Transverse colon (tissue), 4 donors: Measurements from ENCODE around the gene ATR. TPM values are rescaled to one million over a fixed set of nuclear protein-coding genes. Genes with fewer than 3 reads are reported as not detected.

Source experiments
- DNase-seq: peaks from one replicate; pipeline ENCODE4 v3.0.0-alpha.2; 2019
- H3K27ac ChIP-seq, 4 donors: fragments of 200-600 bp; sonication (generic); 2 replicates each; pipeline ENCODE4 v1.5.1; 2016 to 2018; ENCODE audit warnings: inconsistent platforms in 4 of 4
- H3K27me3 ChIP-seq: fragments of 200-600 bp; sonication (generic); 2 replicates; pipeline ENCODE4 v1.5.1; 2017; ENCODE audit warnings: inconsistent platforms
- H3K36me3 ChIP-seq, 4 donors: fragments of 200-600 bp; sonication (generic); 2 replicates each; pipeline ENCODE4 v1.5.1; 2017 to 2019; ENCODE audit warnings: inconsistent platforms in 4 of 4
- H3K4me1 ChIP-seq, 4 donors: fragments of 200-600 bp; sonication (generic); 2 replicates each; pipeline ENCODE4 v1.5.1; 2017 to 2020; ENCODE audit warnings: inconsistent platforms in 4 of 4
- H3K4me3 ChIP-seq, 4 donors: fragments of 200-600 bp; sonication (generic); 1 replicate in 1 of 4; 2 replicates in 3 of 4; pipeline versions ENCODE4 v1.5.1 to v1.6.1; 2017 to 2019; ENCODE audit warnings: inconsistent platforms in 4 of 4
- H3K9me3 ChIP-seq, 2 donors: fragments of 200-600 bp; sonication (generic); 2 replicates each; pipeline ENCODE4 v1.5.1; 2017 to 2019; ENCODE audit warnings: inconsistent platforms in 2 of 2
- EP300 ChIP-seq: sonication (generic); formaldehyde crosslinking; IDR thresholded peaks from one replicate; pipeline ENCODE4 v1.6.1; 2017; ENCODE audit warnings: antibody characterized with exemption, low read depth
- POLR2A ChIP-seq: fragments of 450-650 bp; IDR thresholded peaks from one replicate; pipeline ENCODE4 v1.6.1; 2016; ENCODE audit warnings: antibody characterized with exemption, mild to moderate bottlenecking, moderate library complexity
- POLR2AphosphoS5 ChIP-seq, 3 donors: sonication (generic); formaldehyde crosslinking; IDR thresholded peaks; one replicate each; pipeline ENCODE4 v1.6.1; 2016; ENCODE audit warnings: antibody characterized with exemption in 3 of 3
- WGBS, 2 donors: methylation state at CpG; one replicate each; pipeline ENCODE4 v1.1.5; 2018; ENCODE audit warnings: low coverage in 1 of 2; 5-methylcytosine and 5-hydroxymethylcytosine counted together
- in situ Hi-C, 4 donors: fragments of 200-750 bp; cut with MboI; loops; one replicate each; pipeline versions ENCODE4 v1.15.0 to v1.15.1; 2017; ENCODE audit warnings: low sequenced_read_pairs in 3 of 4, low pct_ligation_motif_present in 1 of 4, low pct_unique_long_range_greater_than_20kb in 1 of 4
- intact Hi-C: fragments of 100-400 bp; cut with DNase I; formaldehyde crosslinking; loops from one replicate; pipeline ENCODE4 v1.15.1; 2023; ENCODE audit warnings: low total_unique reads
- total RNA-seq, 4 donors: library from RNA; depleted of rRNA; stranded (reverse); fragments of >200 nt; gene quantifications; one replicate each; pipeline ENCODE4 v1.1.0, GENCODE V29; 2016
- TF ChIP-seq, protein P1 (sequence below), 5 experiments: fragments of 200-600 bp in 3 of 5; fragments of 450-650 bp in 2 of 5; sonication (generic) in 3 of 5; IDR thresholded peaks; 1 replicate in 2 of 5; 2 replicates in 3 of 5; pipeline ENCODE4 v1.5.1; 2016 to 2017; ENCODE audit warnings: antibody characterized with exemption in 5 of 5, inconsistent platforms in 3 of 5, mild to moderate bottlenecking in 2 of 5, moderate library complexity in 1 of 5

The ATR gene
- total RNA-seq, 4 donors from 2014 or later = 22.4 to 37.8 (median 25.3) TPM

DNA sequence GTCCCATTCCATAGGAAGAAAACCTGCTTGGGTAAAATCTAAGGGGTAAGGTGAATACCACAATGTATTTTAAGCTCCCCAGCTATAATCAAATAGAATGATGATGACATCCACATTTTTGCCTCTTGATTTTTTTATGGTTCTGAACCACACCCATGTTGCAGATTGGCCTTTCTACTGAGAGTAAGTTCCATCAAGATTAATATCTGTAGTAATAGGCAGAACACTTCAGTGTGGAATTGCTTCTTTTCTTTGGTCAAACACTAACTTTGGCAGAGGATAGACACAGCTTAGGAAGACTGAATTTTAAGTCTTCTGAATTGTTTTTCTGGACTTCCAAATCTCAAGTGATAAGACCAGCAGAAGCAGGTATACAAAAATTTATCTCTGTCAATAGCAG, 44.7 kb upstream of the ATR start:
- H3K27ac ChIP-seq = peak overlapping the region; percentile 61 to 83 (median 74)
- H3K27me3 ChIP-seq = no peaks in the 10 kb centered on the region
- no peak for DNase-seq
- H3K36me3 ChIP-seq = no peaks in the 10 kb centered on the region
- H3K4me1 ChIP-seq = peaks cover 17 to 72% (median 36%) of the 10 kb centered on the region in 4 donors
- intact Hi-C loops (no loop called here), in situ Hi-C loops (no loop called here)
- TF ChIP-seq, protein P1, sequence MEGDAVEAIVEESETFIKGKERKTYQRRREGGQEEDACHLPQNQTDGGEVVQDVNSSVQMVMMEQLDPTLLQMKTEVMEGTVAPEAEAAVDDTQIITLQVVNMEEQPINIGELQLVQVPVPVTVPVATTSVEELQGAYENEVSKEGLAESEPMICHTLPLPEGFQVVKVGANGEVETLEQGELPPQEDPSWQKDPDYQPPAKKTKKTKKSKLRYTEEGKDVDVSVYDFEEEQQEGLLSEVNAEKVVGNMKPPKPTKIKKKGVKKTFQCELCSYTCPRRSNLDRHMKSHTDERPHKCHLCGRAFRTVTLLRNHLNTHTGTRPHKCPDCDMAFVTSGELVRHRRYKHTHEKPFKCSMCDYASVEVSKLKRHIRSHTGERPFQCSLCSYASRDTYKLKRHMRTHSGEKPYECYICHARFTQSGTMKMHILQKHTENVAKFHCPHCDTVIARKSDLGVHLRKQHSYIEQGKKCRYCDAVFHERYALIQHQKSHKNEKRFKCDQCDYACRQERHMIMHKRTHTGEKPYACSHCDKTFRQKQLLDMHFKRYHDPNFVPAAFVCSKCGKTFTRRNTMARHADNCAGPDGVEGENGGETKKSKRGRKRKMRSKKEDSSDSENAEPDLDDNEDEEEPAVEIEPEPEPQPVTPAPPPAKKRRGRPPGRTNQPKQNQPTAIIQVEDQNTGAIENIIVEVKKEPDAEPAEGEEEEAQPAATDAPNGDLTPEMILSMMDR (IDR thresholded peaks at IDR 0.05) = no peak
- peak in 2 of 3 donors; percentile 29 to 55 for TF ChIP-seq POLR2AphosphoS5 (IDR thresholded peaks at IDR 0.05)
- peak overlapping the region in 1 of 4 donors; percentile 33 for H3K4me3 ChIP-seq
- no peaks in the 10 kb centered on the region for H3K9me3 ChIP-seq

DNA sequence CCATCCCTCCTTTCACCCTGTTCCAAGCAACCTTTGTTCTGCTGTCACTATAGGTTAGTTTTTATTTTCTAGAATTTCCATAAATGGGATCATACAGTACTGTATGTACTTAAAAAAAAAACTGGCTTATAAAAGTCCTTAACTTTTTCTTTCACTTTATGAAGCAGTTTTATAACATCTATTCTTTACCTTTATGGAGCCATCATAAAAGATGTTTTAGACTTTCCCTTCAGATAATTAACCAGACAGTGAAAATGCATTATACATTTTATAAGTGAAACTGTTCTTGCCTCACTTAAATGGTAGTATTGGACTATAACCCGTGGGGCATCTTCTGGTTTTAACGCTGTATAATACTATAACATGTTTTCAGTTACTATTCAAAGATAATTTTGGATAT, 43.9 kb upstream of the ATR start:
- Histone ChIP-seq H3K9me3 (no peaks in the 10 kb centered on the region), H3K4me3 (peak overlapping the region in 1 of 4 donors; percentile 33), H3K4me1 (peaks cover 17 to 80% (median 42%) of the 10 kb centered on the region in 4 donors), H3K36me3 (no peaks in the 10 kb centered on the region), H3K27ac (peak overlapping the region; percentile 72 to 83 (median 78)), H3K27me3 (no peaks in the 10 kb centered on the region)
- in situ Hi-C loops (no loop called here), intact Hi-C loops (no loop called here)
- WGBS, 2 donors = 45 to 53% methylated on average over 2 of the region's 2 CpGs
- no peak for TF ChIP-seq POLR2A
- TF ChIP-seq POLR2AphosphoS5 (IDR thresholded peaks at IDR 0.05) = peak in 1 of 3 donors; percentile 33
- DNase-seq = no peak

DNA sequence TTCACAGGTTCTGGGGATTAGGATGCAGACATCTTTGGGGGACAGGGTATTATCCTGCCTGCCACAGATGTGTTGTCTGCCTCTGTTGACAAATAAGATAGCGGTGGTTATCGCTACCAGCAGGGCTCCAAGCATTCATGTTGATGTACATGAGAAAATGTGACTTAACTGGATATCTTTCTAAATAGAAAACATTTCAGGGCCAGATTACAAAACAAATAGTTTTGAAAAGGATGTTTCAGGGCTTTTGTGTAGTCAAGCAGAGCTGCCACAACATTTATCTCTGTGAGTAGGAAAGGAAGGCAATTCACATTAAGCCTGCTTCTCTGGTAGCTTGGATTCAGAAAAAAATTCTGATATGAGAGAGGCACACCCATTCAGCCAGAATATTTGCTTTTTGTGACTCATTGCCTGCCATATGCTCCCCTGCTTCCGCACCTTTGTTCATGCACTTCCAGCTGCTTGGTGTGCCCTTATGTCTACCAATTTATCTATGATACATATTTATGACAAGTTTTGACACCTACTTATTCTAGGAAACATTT, 40.5 kb upstream of the ATR start:
- WGBS, 2 donors = 80 to 88% methylated on average over 2 to 3 of the region's 3 CpGs
- H3K27me3 ChIP-seq = no peaks in the 10 kb centered on the region
- peak; percentile 49 for DNase-seq
- no peaks in the 10 kb centered on the region for H3K36me3 ChIP-seq
- no peaks in the 10 kb centered on the region for H3K9me3 ChIP-seq
- intact Hi-C loops = no loop called here
- no peak overlapping the region for H3K4me3 ChIP-seq
- H3K4me1 ChIP-seq = peaks cover 21 to 80% (median 48%) of the 10 kb centered on the region in 4 donors
- TF ChIP-seq POLR2AphosphoS5 (IDR thresholded peaks at IDR 0.05) (peak in 2 of 3 donors; percentile 55 to 70), POLR2A (no peak), EP300 (no peak)
- TF ChIP-seq, protein P1 (IDR thresholded peaks at IDR 0.05) = peak in 1 of 5 experiments; percentile 17
- in situ Hi-C loops = no loop called here
- H3K27ac ChIP-seq = peak overlapping the region; percentile 78 to 83 (median 78)

DNA sequence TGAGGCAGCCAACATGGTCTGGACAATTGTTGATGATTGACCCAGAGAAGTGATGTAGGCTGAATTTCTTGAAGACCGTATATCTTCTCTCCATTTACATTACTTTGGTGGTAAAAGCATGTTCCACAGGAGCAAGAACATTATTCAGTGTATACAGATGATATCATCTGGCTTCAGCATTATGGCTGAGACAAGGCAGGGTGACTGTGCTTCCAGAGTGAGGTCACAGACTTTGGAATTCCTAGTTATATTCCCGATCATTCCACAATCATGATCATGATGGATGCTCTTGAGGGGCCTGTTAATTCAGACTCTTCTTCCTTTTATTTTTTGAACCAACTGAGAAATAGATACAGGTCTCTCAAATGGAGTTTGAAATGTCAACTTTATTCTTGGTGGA, 36.6 kb upstream of the ATR start:
- no peaks in the 10 kb centered on the region for H3K36me3 ChIP-seq
- no peaks in the 10 kb centered on the region for H3K9me3 ChIP-seq
- H3K27ac ChIP-seq = peak overlapping the region; percentile 81 to 87 (median 86)
- peaks cover 16 to 58% (median 34%) of the 10 kb centered on the region in 4 donors for H3K4me1 ChIP-seq
- WGBS, 2 donors = 81 to 86% methylated on average over 1 to 2 of the region's 2 CpGs
- TF ChIP-seq POLR2A = no peak
- intact Hi-C loops (no loop called here), in situ Hi-C loops (no loop called here)
- H3K4me3 ChIP-seq = no peak overlapping the region
- H3K27me3 ChIP-seq = no peaks in the 10 kb centered on the region
- no peak for DNase-seq

DNA sequence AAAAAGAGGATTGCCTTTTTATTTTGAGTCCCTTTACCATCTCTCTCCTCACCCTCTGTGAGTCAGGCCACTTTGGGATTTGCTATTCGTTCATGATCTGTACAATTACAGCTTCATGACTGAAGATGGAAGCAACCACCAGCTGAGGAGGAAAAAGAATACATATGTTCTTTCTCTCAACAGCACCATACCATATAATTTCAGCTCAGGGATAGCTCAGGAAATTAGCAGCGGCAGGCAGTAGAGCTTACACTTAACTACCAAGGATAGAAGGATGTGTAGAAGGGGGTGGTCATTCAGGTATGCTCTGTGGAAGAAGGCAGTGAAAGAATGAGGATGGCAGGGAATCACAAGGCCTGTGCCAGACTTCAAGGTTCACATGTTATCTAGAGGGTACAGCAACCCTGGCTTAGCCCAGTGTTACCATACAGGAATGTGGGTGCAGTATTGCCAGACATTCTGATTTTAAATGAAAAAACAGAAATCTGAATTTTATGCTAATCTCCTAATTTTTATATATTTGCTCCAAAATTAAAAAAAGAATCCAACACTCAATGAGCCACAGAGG, 35.6 kb upstream of the ATR start:
- H3K36me3 ChIP-seq = no peaks in the 10 kb centered on the region
- DNase-seq = no peak
- peak overlapping the region; percentile 81 to 87 (median 86) for H3K27ac ChIP-seq
- intact Hi-C loops = no loop called here
- no peaks in the 10 kb centered on the region for H3K27me3 ChIP-seq
- in situ Hi-C loops = no loop called here
- TF ChIP-seq, protein P1 (IDR thresholded peaks at IDR 0.05) = no peak
- TF ChIP-seq EP300 = no peak
- 60% methylated on average over 2 of the region's 2 CpGs for WGBS, 2 donors
- H3K4me1 ChIP-seq = peaks cover 13 to 49% (median 28%) of the 10 kb centered on the region in 4 donors
- no peaks in the 10 kb centered on the region for H3K9me3 ChIP-seq
- no peak overlapping the region for H3K4me3 ChIP-seq
